Activated naive CD4-positive, alpha-beta T cell treated with anti-CD3 and anti-CD28 coated beads for 36 hours (primary cell): ENCODE measurements around the gene IL1B. TPM values are rescaled to one million over a fixed set of nuclear protein-coding genes. Genes with fewer than 3 reads are reported as not detected.

Experiments used
- CTCF ChIA-PET: fragments of 350-600 bp; sonication (Branson Sonifier 250); formaldehyde crosslinking; loops from one replicate; lab custom pipeline; 2021; ENCODE audit warnings: antibody characterized with exemption; lab: Charles Lee
- DNase-seq: peaks from one replicate; pipeline ENCODE4 v3.0.0-alpha.2; 2020
- H3K27ac Mint-ChIP-seq: one replicate; pipeline ENCODE4 v1.8.0; 2021; ENCODE audit warnings: mild to moderate bottlenecking, mixed read lengths
- H3K27me3 Mint-ChIP-seq: one replicate; pipeline ENCODE4 v1.8.0; 2021; ENCODE audit warnings: low read depth, mixed read lengths
- H3K36me3 Mint-ChIP-seq: one replicate; pipeline ENCODE4 v1.8.0; 2021; ENCODE audit warnings: low read depth, mixed read lengths
- H3K4me1 Mint-ChIP-seq: one replicate; pipeline ENCODE4 v1.8.0; 2021; ENCODE audit warnings: low read depth, mixed read lengths
- H3K4me3 Mint-ChIP-seq: one replicate; pipeline ENCODE4 v1.8.0; 2021; ENCODE audit warnings: mild to moderate bottlenecking, moderate library complexity, mixed read lengths
- H3K9me3 Mint-ChIP-seq: one replicate; pipeline ENCODE4 v1.8.0; 2021; ENCODE audit warnings: mixed read lengths
- intact Hi-C: fragments of 100-400 bp; cut with micrococcal nuclease; formaldehyde crosslinking; loops from one replicate; pipeline ENCODE4 v1.15.1; 2023
- total RNA-seq, 2 experiments: library from RNA; stranded (reverse); gene quantifications; one replicate each; pipeline ENCODE4 v1.2.3, GENCODE V29; 2021

Gene IL1B
- total RNA-seq, 2 experiments from 2014 or later = not detected

- peaks cover 3% of the 10 kb centered on the region for H3K4me1 Mint-ChIP-seq
- H3K9me3 Mint-ChIP-seq = no peaks in the 10 kb centered on the region
- H3K4me3 Mint-ChIP-seq = no peak overlapping the region
- CTCF ChIA-PET = interaction anchor here (0.5 kb wide), 1 partner anchor 101 kb away, joined by 7 read pairs; no protein-coding TSS in a partner anchor
- no peak overlapping the region for H3K27ac Mint-ChIP-seq
- intact Hi-C loops = loop anchor here (5.0 kb wide), 1 partner anchor 39 kb away; no protein-coding TSS in a partner anchor
- H3K27me3 Mint-ChIP-seq = peaks cover 6% of the 10 kb centered on the region
- no peak for DNase-seq
- H3K36me3 Mint-ChIP-seq = no peaks in the 10 kb centered on the region
Observed at GRCh38 chr2:112783187-112783714, 53.3 kb downstream of the IL1B start.

DNA sequence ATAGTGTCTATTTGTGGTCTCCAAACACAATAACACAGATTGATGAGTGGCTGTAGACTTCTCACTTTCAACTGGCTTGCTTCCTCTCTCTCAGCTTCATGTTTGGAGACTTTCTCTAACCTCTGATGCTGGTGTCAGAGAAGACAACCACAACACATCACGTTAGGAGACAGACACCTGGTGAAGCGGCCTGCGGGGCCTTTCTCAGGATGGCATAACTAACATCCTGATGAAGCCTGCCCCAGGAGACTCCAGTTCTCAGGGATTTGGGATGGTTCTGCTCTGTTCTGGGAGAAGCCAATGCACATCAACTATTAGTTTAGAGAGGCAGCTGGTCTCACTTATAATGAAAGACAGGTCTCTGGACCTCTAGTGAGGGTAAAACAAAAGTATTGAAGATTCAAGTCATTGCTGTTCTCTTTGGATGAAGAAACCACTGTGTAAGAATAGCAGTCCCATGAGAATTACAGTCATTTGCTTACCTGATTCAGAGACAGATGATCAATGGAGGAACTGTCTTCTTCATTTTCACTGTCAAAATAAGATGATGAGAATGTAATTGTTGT lies 54.3 kb downstream of the IL1B start:
- H3K36me3 Mint-ChIP-seq = no peaks in the 10 kb centered on the region
- peaks cover 6% of the 10 kb centered on the region for H3K27me3 Mint-ChIP-seq
- no peak for DNase-seq
- intact Hi-C loops = loop anchor here (5.0 kb wide), 1 partner anchor 40 kb away; no protein-coding TSS in a partner anchor
- no peaks in the 10 kb centered on the region for H3K9me3 Mint-ChIP-seq
- H3K4me3 Mint-ChIP-seq = no peak overlapping the region
- H3K4me1 Mint-ChIP-seq = peaks cover 5% of the 10 kb centered on the region
- no peak overlapping the region for H3K27ac Mint-ChIP-seq
- CTCF ChIA-PET = no interaction called here

Other genes with a start within 250 kb of the IL1B start
- 10 to 100 TPM; 73.1 to 73.5 TPM for gene SLC20A1, start 190.8 kb downstream of the IL1B start, total RNA-seq
- not detected for gene NT5DC4, start 115.8 kb downstream of the IL1B start, total RNA-seq
- gene CKAP2L, start 72.2 kb downstream of the IL1B start, total RNA-seq = 10 to 100 TPM; 49.2 to 50.8 TPM
- gene IL1A, start 52.3 kb downstream of the IL1B start, total RNA-seq = under 1 TPM; 0.17 to 0.29 TPM
- gene IL37, start 74.4 kb upstream of the IL1B start, total RNA-seq = not detected
- not detected for gene IL36G, start 141.2 kb upstream of the IL1B start, total RNA-seq
- not detected for gene IL36A, start 168.7 kb upstream of the IL1B start, total RNA-seq
- not detected for gene IL36B, start 216.1 kb upstream of the IL1B start, total RNA-seq
- not detected for gene IL36RN, start 222.4 kb upstream of the IL1B start, total RNA-seq
- not detected for gene IL1F10, start 231.2 kb upstream of the IL1B start, total RNA-seq